ENCODE results near the gene SCAF4. TPM values are rescaled to one million over a fixed set of nuclear protein-coding genes. Genes with fewer than 3 reads are reported as not detected.

The SCAF4 gene
- total and polyA plus RNA-seq, 10 donors, result 10.1 to 48.4 (median 34.1) TPM

GRCh38 chr21:31675318-31675717 is 56.6 kb downstream of the SCAF4 start:
- no peak overlapping the region for H3K4me3 ChIP-seq
- TF ChIP-seq POLR2AphosphoS5 (IDR thresholded peaks at IDR 0.05) (no peak), POLR2A (IDR thresholded peaks at IDR 0.05) (no peak), CTCF (IDR thresholded peaks at IDR 0.05 in 8 of 11, conservative IDR thresholded peaks at IDR 0.05 in 3 of 11) (no peak)
- DNase-seq, result no peak
- H3K4me1 ChIP-seq, result no peaks in the 10 kb centered on the region
- peaks cover 0 to 51% (median 20%) of the 10 kb centered on the region in 6 donors for H3K36me3 ChIP-seq
- WGBS, 5 donors, result 87 to 94% (median 91%) methylated on average over 7 of the region's 7 CpGs
- H3K9me3 ChIP-seq, result no peaks in the 10 kb centered on the region
- no peak overlapping the region for H3K27ac ChIP-seq
- intact Hi-C loops (cut with DNase I; ENCODE audit: low total_unique reads), result no loop called here
- H3K27me3 ChIP-seq (replicated peaks in 1 of 7), result no peaks in the 10 kb centered on the region

GRCh38 chr21:31673321-31673912 is 58.5 kb downstream of the SCAF4 start:
- H3K9me3 ChIP-seq, result no peaks in the 10 kb centered on the region
- H3K36me3 ChIP-seq, result peaks cover 0 to 52% (median 23%) of the 10 kb centered on the region in 6 donors
- no peak overlapping the region for H3K4me3 ChIP-seq
- H3K4me1 ChIP-seq, result peaks cover 0 to 8% (median 2%) of the 10 kb centered on the region in 6 donors
- TF ChIP-seq CTCF (IDR thresholded peaks at IDR 0.05 in 8 of 11, conservative IDR thresholded peaks at IDR 0.05 in 3 of 11), result no peak
- TF ChIP-seq POLR2A (IDR thresholded peaks at IDR 0.05), result no peak
- no peak for TF ChIP-seq POLR2AphosphoS5 (IDR thresholded peaks at IDR 0.05)
- 81 to 93% (median 88%) methylated on average over 3 of the region's 3 CpGs for WGBS, 5 donors
- no peaks in the 10 kb centered on the region for H3K27me3 ChIP-seq (replicated peaks in 1 of 7)
- no peak overlapping the region for H3K27ac ChIP-seq
- intact Hi-C loops (cut with DNase I; ENCODE audit: low total_unique reads), result no loop called here
- DNase-seq, result no peak

- no peak for DNase-seq
- Histone ChIP-seq H3K27me3 (replicated peaks in 1 of 7) (no peaks in the 10 kb centered on the region), H3K4me1 (peaks cover 0 to 23% (median 9%) of the 10 kb centered on the region in 6 donors), H3K9me3 (no peaks in the 10 kb centered on the region), H3K36me3 (peaks cover 0 to 59% (median 37%) of the 10 kb centered on the region in 6 donors), H3K27ac (no peak overlapping the region), H3K4me3 (no peak overlapping the region)
- intact Hi-C loops (cut with DNase I; ENCODE audit: low total_unique reads), result no loop called here
- 90 to 97% (median 95%) methylated on average over 16 to 17 of the region's 17 CpGs for WGBS, 5 donors
- TF ChIP-seq POLR2AphosphoS5 (IDR thresholded peaks at IDR 0.05) (peak in 2 of 3 donors; percentile 20 to 65), CTCF (IDR thresholded peaks at IDR 0.05 in 8 of 11, conservative IDR thresholded peaks at IDR 0.05 in 3 of 11) (no peak)
These were observed 60.0 kb downstream of the SCAF4 start for GRCh38 chr21:31671931-31672330.

DNA sequence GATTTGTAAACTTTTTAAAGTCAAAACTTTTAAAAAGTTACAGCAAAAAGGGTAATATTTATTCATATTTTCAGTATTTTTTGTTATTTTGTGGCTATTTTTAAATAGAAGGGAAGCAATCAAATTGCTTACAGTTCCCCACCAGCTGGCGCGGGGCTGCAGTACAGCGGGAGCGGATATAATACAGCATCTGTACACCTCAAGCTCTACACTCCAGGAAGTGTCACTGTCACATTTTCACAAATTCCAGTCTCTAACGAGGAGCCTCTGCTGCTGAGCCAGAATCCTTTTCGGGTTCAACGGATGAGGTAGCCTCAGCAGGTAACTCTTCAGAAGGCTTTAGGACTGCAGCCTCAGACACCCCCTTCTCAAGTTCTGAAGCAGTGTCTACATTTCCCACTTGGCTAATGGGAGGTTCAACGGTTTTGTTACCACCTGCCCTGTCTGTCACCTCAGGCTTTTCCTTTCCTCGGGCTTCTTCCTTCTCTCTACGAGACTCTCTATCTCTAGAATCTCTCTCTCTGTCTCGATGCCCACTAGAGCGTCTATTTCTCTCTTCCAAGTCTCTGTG is 60.7 kb downstream of the SCAF4 start:
- intact Hi-C loops (cut with DNase I; ENCODE audit: low total_unique reads), result no loop called here
- 84 to 90% (median 89%) methylated on average over 12 of the region's 12 CpGs for WGBS, 5 donors
- peaks cover 0 to 30% (median 16%) of the 10 kb centered on the region in 6 donors for H3K4me1 ChIP-seq
- TF ChIP-seq POLR2AphosphoS5 (IDR thresholded peaks at IDR 0.05) (no peak), CTCF (IDR thresholded peaks at IDR 0.05 in 8 of 11, conservative IDR thresholded peaks at IDR 0.05 in 3 of 11) (no peak), POLR2A (IDR thresholded peaks at IDR 0.05) (no peak)
- no peaks in the 10 kb centered on the region for H3K9me3 ChIP-seq
- H3K27ac ChIP-seq, result no peak overlapping the region
- H3K27me3 ChIP-seq (replicated peaks in 1 of 7), result no peaks in the 10 kb centered on the region
- peaks cover 0 to 66% (median 38%) of the 10 kb centered on the region in 6 donors for H3K36me3 ChIP-seq
- no peak for DNase-seq
- H3K4me3 ChIP-seq, result no peak overlapping the region
